DMS153 treated with DMSO at 0.1 percent for 48 hours (cell line): ENCODE measurements around the gene CNOT2.
"Not testable (repeated sequence)": the region's sequence is repeated elsewhere in the genome, so short reads cannot be mapped to it uniquely, and the experiment has no call there.

Source experiments
- DNase-seq: peaks from one replicate; lab custom pipeline; 2025; ENCODE audit not compliant: unreplicated experiment; lab: John Stamatoyannopoulos, UW

The CNOT2 gene

GRCh38 chr12:70364695-70365397 is 121.6 kb downstream of the CNOT2 start:
- DNase-seq = no peak

- no peak for DNase-seq
These were observed 122.1 kb downstream of the CNOT2 start for GRCh38 chr12:70365398-70365647.

- DNase-seq = peak; percentile 16
These were observed 122.7 kb downstream of the CNOT2 start, which contains the start of gene KCNMB4 for GRCh38 chr12:70365648-70366518. Gene KCNMB4, plus strand, starts transcription at chr12:70366290. Its CDS starts 445 bp downstream, at chr12:70366735.

GRCh38 chr12:70366581-70367257 is 123.5 kb downstream of the CNOT2 start:
- DNase-seq = peak; percentile 17

GRCh38 chr12:70367258-70368141 is 124.3 kb downstream of the CNOT2 start:
- DNase-seq = no peak

- no peak for DNase-seq
These were observed 129.6 kb downstream of the CNOT2 start for GRCh38 chr12:70372881-70373280.

GRCh38 chr12:70379846-70380245 is 136.6 kb downstream of the CNOT2 start:
- DNase-seq = no peak

- DNase-seq = no peak
These were observed 140.3 kb downstream of the CNOT2 start for GRCh38 chr12:70383484-70383883.

- DNase-seq = no peak
These were observed 140.7 kb downstream of the CNOT2 start for GRCh38 chr12:70383886-70384285.

- DNase-seq = no peak
These were observed 143.5 kb downstream of the CNOT2 start for GRCh38 chr12:70386771-70387170.

GRCh38 chr12:70389678-70390077 is 146.4 kb downstream of the CNOT2 start:
- DNase-seq = no peak

- not testable (repeated sequence) for DNase-seq
These were observed 149.4 kb downstream of the CNOT2 start for GRCh38 chr12:70392631-70393030.

- no peak for DNase-seq
These were observed 150.7 kb downstream of the CNOT2 start for GRCh38 chr12:70393787-70394499.

- DNase-seq = no peak
These were observed 154.8 kb downstream of the CNOT2 start for GRCh38 chr12:70398002-70398401.

- DNase-seq = no peak
These were observed 155.6 kb downstream of the CNOT2 start for GRCh38 chr12:70398862-70399261.

GRCh38 chr12:70399311-70399710 is 156.1 kb downstream of the CNOT2 start:
- no peak for DNase-seq

GRCh38 chr12:70400124-70400523 is 156.9 kb downstream of the CNOT2 start:
- DNase-seq = no peak

- DNase-seq = no peak
These were observed 159.4 kb downstream of the CNOT2 start for GRCh38 chr12:70402597-70402996.

GRCh38 chr12:70403826-70404225 is 160.6 kb downstream of the CNOT2 start:
- no peak for DNase-seq
